GM12878 (cell line): ENCODE measurements around the gene MRRF. TPM values are rescaled to one million over a fixed set of nuclear protein-coding genes. Genes with fewer than 3 reads are reported as not detected.

Source experiments
- ATAC-seq: fragments of 200-7000 bp; cut with Tn5 transposase; 3 replicates; pipeline ENCODE4 v1.9.1; 2020; ENCODE audit warnings: mild to moderate bottlenecking, moderate library complexity
- BruUV-seq: library from RNA; stranded (reverse); fragments of 400-500 nt; replicated peaks from 2 replicates; lab custom pipeline; 2021; lab: Mats Ljungman, UMichigan
- CTCF ChIA-PET: fragments of 300-600 bp; sonication (Branson Sonifier 250); formaldehyde crosslinking; extraction: SDS; loops from one replicate; lab custom pipeline; 2021; ENCODE audit warnings: inconsistent platforms; lab: Yijun Ruan, JAX
- POLR2A ChIA-PET: fragments of 350-600 bp; formaldehyde crosslinking; extraction: SDS; loops from one replicate; lab custom pipeline; 2021; ENCODE audit warnings: inconsistent platforms; lab: Charles Lee
- RAD21 ChIA-PET: fragments of 300-600 bp; sonication (Branson Sonifier 250); formaldehyde crosslinking; loops from one replicate; lab custom pipeline; 2023; ENCODE audit warnings: antibody characterized with exemption; ENCODE audit not compliant: unreplicated experiment; lab: Charles Lee
- SMC1A ChIA-PET: fragments of 300-600 bp; sonication (Branson Sonifier 250); formaldehyde crosslinking; loops from one replicate; lab custom pipeline; 2023; ENCODE audit not compliant: unreplicated experiment, uncharacterized antibody; lab: Charles Lee
- DNase-seq: peaks from one replicate; pipeline ENCODE4 v3.0.0-alpha.2; 2011; ENCODE audit warnings: low read depth, low spot score
- FAIRE-seq: peaks from 3 replicates; lab custom pipeline; 2011; peaks lifted over from hg19 to GRCh38; lab: Jason Lieb, UNC
- H2AFZ ChIP-seq: 2 replicates; pipeline ENCODE4 v1.6.0; 2011; ENCODE audit warnings: low read depth, low read length, control low read depth; ENCODE audit not compliant: control insufficient read depth
- H3K27ac ChIP-seq: 2 replicates; pipeline ENCODE4 v1.5.1; 2011; ENCODE audit warnings: control low read depth; ENCODE audit not compliant: control insufficient read depth, insufficient read depth
- H3K27me3 ChIP-seq, 2 experiments: replicated peaks in 1 of 2; 2 replicates each; pipeline versions ENCODE4 v1.6.0 to v1.6.1; 2011; ENCODE audit warnings: low read length in 1 of 2; ENCODE audit not compliant: control insufficient read depth in 2 of 2, insufficient read depth in 2 of 2
- H3K36me3 ChIP-seq, 2 experiments: 2 replicates each; pipeline ENCODE4 v1.5.1; 2011; ENCODE audit warnings: low read length in 1 of 2; ENCODE audit not compliant: control insufficient read depth in 2 of 2, insufficient read depth in 2 of 2
- H3K4me1 ChIP-seq: 2 replicates; pipeline ENCODE4 v1.6.1; 2011; ENCODE audit warnings: mild to moderate bottlenecking, low read length, moderate library complexity, mixed read lengths; ENCODE audit not compliant: control insufficient read depth, insufficient read depth
- H3K4me2 ChIP-seq: 2 replicates; pipeline ENCODE4 v1.6.0; 2011; ENCODE audit warnings: control low read depth; ENCODE audit not compliant: control insufficient read depth, insufficient read depth
- H3K4me3 ChIP-seq: fragments of 200-600 bp; sonication (generic); 2 replicates; pipeline ENCODE4 v1.5.1; 2016
- H3K79me2 ChIP-seq: 2 replicates; pipeline ENCODE4 v1.6.0; 2011; ENCODE audit warnings: low read length; ENCODE audit not compliant: control insufficient read depth, insufficient read depth
- H3K9ac ChIP-seq: 2 replicates; pipeline ENCODE4 v1.8.0; 2011; ENCODE audit warnings: low read length, control low read depth, mixed read lengths; ENCODE audit not compliant: control insufficient read depth, insufficient read depth
- H3K9me3 ChIP-seq: replicated peaks from 3 replicates; pipeline ENCODE4 v1.5.1; 2011; ENCODE audit warnings: mild to moderate bottlenecking, low read length; ENCODE audit not compliant: control insufficient read depth, insufficient read depth
- H4K20me1 ChIP-seq: 2 replicates; pipeline ENCODE4 v1.6.0; 2011; ENCODE audit not compliant: control insufficient read depth, insufficient read depth
- ATF7 ChIP-seq: fragments of 450-650 bp; IDR thresholded peaks from 2 replicates; pipeline ENCODE4 v1.6.1; 2016; ENCODE audit warnings: low read depth, mild to moderate bottlenecking
- BRCA1 ChIP-seq: IDR thresholded peaks from 2 replicates; pipeline ENCODE4 v1.6.1; 2011; ENCODE audit warnings: low read depth, low read length, improper control_type of control experiment
- CBFB ChIP-seq: IDR thresholded peaks from 2 replicates; pipeline ENCODE4 v1.6.1; 2016; ENCODE audit warnings: antibody characterized with exemption, low read depth
- CBX5 ChIP-seq: sonication (generic); IDR thresholded peaks from 2 replicates; pipeline ENCODE4 v1.6.1; 2016; ENCODE audit warnings: low read depth, moderate library complexity, mild to moderate bottlenecking, inconsistent platforms
- E4F1 ChIP-seq: fragments of 450-650 bp; IDR thresholded peaks from 2 replicates; pipeline ENCODE4 v1.6.1; 2018; ENCODE audit warnings: borderline replicate concordance, mild to moderate bottlenecking; ENCODE audit not compliant: partially characterized antibody
- IRF4 ChIP-seq: IDR thresholded peaks from 2 replicates; pipeline ENCODE4 v1.6.1; 2011; ENCODE audit warnings: low read depth, low read length
- RUNX3 ChIP-seq: IDR thresholded peaks from 2 replicates; pipeline ENCODE4 v1.6.1; 2012; ENCODE audit warnings: low read length, inconsistent platforms
- SMC3 ChIP-seq: IDR thresholded peaks from 2 replicates; pipeline ENCODE4 v1.6.1; 2011; ENCODE audit warnings: low read length, improper control_type of control experiment, borderline replicate concordance
- SP1 ChIP-seq: IDR thresholded peaks from one replicate; pipeline ENCODE4 v1.6.1; 2011; ENCODE audit warnings: low read depth, low read length
- SRF ChIP-seq, 2 experiments: IDR thresholded peaks; 2 replicates each; pipeline ENCODE4 v1.6.1; 2011; ENCODE audit warnings: low read depth in 2 of 2, low read length in 2 of 2, mild to moderate bottlenecking in 1 of 2, moderate library complexity in 1 of 2
- ZZZ3 ChIP-seq: IDR thresholded peaks from 2 replicates; pipeline ENCODE4 v1.6.1; 2011; ENCODE audit warnings: low read depth; ENCODE audit not compliant: control insufficient read depth, insufficient read length
- WGBS: methylation state at CpG from one replicate; pipeline ENCODE4 v1.1.6; 2016; ENCODE audit warnings: low lambda C conversion rate; ENCODE audit not compliant: insufficient replicate concordance, insufficient coverage; ENCODE audit errors: missing lambda C conversion rate; 5-methylcytosine and 5-hydroxymethylcytosine counted together
- in situ Hi-C: fragments of 300-500 bp; cut with MboI; formaldehyde crosslinking; loops from 9 replicates; pipeline ENCODE4 v1.14.3; 2018; ENCODE audit warnings: mixed read lengths
- intact Hi-C: fragments of 100-400 bp; cut with micrococcal nuclease; formaldehyde crosslinking; loops from one replicate; pipeline ENCODE4 v1.14.2; 2022; ENCODE audit not compliant: unreplicated experiment
- polyA plus RNA-seq, 11 experiments: library from polyadenylated mRNA; depleted of rRNA in 4 of 11; unstranded in 6 of 11; stranded (reverse) in 5 of 11; fragments of >200 nt; fragmentation: Nextera tagmentation in 4 of 11; fragmentation: Illumina TruSeq in 1 of 11; extraction: Ambion mirVana in 4 of 11; extraction: Trizol in 1 of 11; gene quantifications; 1 replicate in 1 of 11; 2 replicates in 10 of 11; pipeline versions ENCODE4 v1.2.1 to v1.2.3, GENCODE V29; 2011 to 2016; ENCODE audit warnings: inconsistent platforms in 2 of 11, missing spikeins in 2 of 11, low read depth in 1 of 11
- total RNA-seq, 4 experiments: library from RNA; depleted of rRNA in 3 of 4; stranded (reverse); fragments of >200 nt in 3 of 4; fragmentation: Illumina TruSeq in 1 of 4; extraction: Trizol in 1 of 4; gene quantifications; 2 replicates each; pipeline versions ENCODE4 v1.2.1 to v1.2.3, GENCODE V29; 2013 to 2021
- TF ChIP-seq, protein P1 (sequence below): IDR thresholded peaks from 2 replicates; pipeline ENCODE4 v1.6.1; 2012; ENCODE audit warnings: low read depth, low read length, improper control_type of control experiment
- TF ChIP-seq, protein P2 (sequence below): fragments of 450-650 bp; IDR thresholded peaks from 2 replicates; pipeline ENCODE4 v1.6.1; 2018; ENCODE audit warnings: mild to moderate bottlenecking, low read depth, moderate library complexity; ENCODE audit not compliant: partially characterized antibody

The MRRF gene
- total and polyA plus RNA-seq, 10 of the 15 experiments (the other 5 are each of a cell fraction or from before 2014, with no cell fraction given): 64.8 to 112 (median 76.4) TPM

GRCh38 chr9:122350577-122351355, 86.1 kb downstream of the MRRF start (continued):
- TF ChIP-seq IRF4 (no peak), CBFB (no peak), SMC3 (peak; percentile 99), SP1 (no peak), BRCA1 (no peak), RUNX3 (no peak), SRF (IDR thresholded peaks at IDR 0.05; ENCODE audit: low read depth in 2 of 2, low read length in 2 of 2) (no peak)
- TF ChIP-seq, protein P1, sequence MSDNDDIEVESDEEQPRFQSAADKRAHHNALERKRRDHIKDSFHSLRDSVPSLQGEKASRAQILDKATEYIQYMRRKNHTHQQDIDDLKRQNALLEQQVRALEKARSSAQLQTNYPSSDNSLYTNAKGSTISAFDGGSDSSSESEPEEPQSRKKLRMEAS: no peak

GRCh38 chr9:122354536-122355199, 90.0 kb downstream of the MRRF start:
- Histone ChIP-seq H3K9me3 (no peaks in the 10 kb centered on the region), H2AFZ (no peak overlapping the region), H3K4me2 (no peak overlapping the region), H3K79me2 (no peaks in the 10 kb centered on the region), H3K27ac (no peak overlapping the region), H3K27me3 (peaks cover 0 to 2% of the 10 kb centered on the region in 2 experiments; a peak in 1 of 4 replicates), H4K20me1 (no peaks in the 10 kb centered on the region), H3K4me1 (no peaks in the 10 kb centered on the region), H3K9ac (no peak overlapping the region), H3K4me3 (no peak overlapping the region), H3K36me3 (no peaks in the 10 kb centered on the region)
- TF ChIP-seq, protein P2, sequence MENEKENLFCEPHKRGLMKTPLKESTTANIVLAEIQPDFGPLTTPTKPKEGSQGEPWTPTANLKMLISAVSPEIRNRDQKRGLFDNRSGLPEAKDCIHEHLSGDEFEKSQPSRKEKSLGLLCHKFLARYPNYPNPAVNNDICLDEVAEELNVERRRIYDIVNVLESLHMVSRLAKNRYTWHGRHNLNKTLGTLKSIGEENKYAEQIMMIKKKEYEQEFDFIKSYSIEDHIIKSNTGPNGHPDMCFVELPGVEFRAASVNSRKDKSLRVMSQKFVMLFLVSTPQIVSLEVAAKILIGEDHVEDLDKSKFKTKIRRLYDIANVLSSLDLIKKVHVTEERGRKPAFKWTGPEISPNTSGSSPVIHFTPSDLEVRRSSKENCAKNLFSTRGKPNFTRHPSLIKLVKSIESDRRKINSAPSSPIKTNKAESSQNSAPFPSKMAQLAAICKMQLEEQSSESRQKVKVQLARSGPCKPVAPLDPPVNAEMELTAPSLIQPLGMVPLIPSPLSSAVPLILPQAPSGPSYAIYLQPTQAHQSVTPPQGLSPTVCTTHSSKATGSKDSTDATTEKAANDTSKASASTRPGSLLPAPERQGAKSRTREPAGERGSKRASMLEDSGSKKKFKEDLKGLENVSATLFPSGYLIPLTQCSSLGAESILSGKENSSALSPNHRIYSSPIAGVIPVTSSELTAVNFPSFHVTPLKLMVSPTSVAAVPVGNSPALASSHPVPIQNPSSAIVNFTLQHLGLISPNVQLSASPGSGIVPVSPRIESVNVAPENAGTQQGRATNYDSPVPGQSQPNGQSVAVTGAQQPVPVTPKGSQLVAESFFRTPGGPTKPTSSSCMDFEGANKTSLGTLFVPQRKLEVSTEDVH: no peak
- TF ChIP-seq ATF7: no peak
- no peak for TF ChIP-seq CBX5
- TF ChIP-seq ZZZ3: no peak
- no peak for TF ChIP-seq E4F1
- ChIA-PET CTCF (interaction anchor here (1.4 to 8.2 kb wide), 3 partner anchors 232 to 258 kb away, joined by 3 to 190 read pairs (median 14); no protein-coding TSS in a partner anchor), POLR2A (no interaction called here), RAD21 (no interaction called here), SMC1A (interaction anchor here (0.9 to 1.3 kb wide), 2 partner anchors 232 to 255 kb away, joined by 3 read pairs; no protein-coding TSS in a partner anchor)
- 53% methylated on average over 8 of the region's 8 CpGs for WGBS
- ATAC-seq (no peak), DNase-seq (no peak), FAIRE-seq (no peak)
- in situ Hi-C loops (loop anchor here (5.0 kb wide), 1 partner anchor 232 kb away; no protein-coding TSS in a partner anchor), intact Hi-C loops (no loop called here)
- no TSS peak for BruUV-seq
